Thymus (tissue), 11 donors: ENCODE data around the gene KIF13A. TPM values are rescaled to one million over a fixed set of nuclear protein-coding genes. Genes with fewer than 3 reads are reported as not detected.
"Not testable (repeated sequence)": the region's sequence is repeated elsewhere in the genome, so short reads cannot be mapped to it uniquely, and the experiment has no call there.

Experiments used
- DNase-seq, 9 donors: peaks; one replicate each; pipeline ENCODE4 v3.0.0-alpha.2; 2013; ENCODE audit warnings: low spot score in 9 of 9, low read depth in 6 of 9, missing footprints in 1 of 9
- H3K27ac ChIP-seq, 2 donors: one replicate each; pipeline ENCODE4 v1.5.1; 2013; ENCODE audit warnings: control low read depth in 1 of 2, low read depth in 1 of 2, low read length in 1 of 2, mild to moderate bottlenecking in 1 of 2, moderate library complexity in 1 of 2
- H3K27me3 ChIP-seq, 2 donors: one replicate each; pipeline ENCODE4 v1.5.1; 2013; ENCODE audit warnings: low read length in 1 of 2; ENCODE audit not compliant: control insufficient read depth in 2 of 2, insufficient read depth in 1 of 2
- H3K36me3 ChIP-seq, 2 donors: one replicate each; pipeline ENCODE4 v1.5.1; 2013; ENCODE audit warnings: low read length in 1 of 2, mild to moderate bottlenecking in 1 of 2, moderate library complexity in 1 of 2; ENCODE audit not compliant: control insufficient read depth in 2 of 2, insufficient read depth in 2 of 2
- H3K4me1 ChIP-seq, 2 donors: one replicate each; pipeline ENCODE4 v1.5.1; 2013; ENCODE audit warnings: low read length in 2 of 2; ENCODE audit not compliant: control insufficient read depth in 2 of 2, insufficient read depth in 2 of 2
- H3K4me3 ChIP-seq, 2 donors: one replicate each; pipeline ENCODE4 v1.5.1; 2013; ENCODE audit warnings: low read length in 2 of 2, control low read depth in 1 of 2, mild to moderate bottlenecking in 1 of 2
- H3K9me3 ChIP-seq, 2 donors: one replicate each; pipeline ENCODE4 v1.5.1; 2013; ENCODE audit warnings: low read length in 1 of 2, mild to moderate bottlenecking in 1 of 2; ENCODE audit not compliant: control insufficient read depth in 2 of 2, insufficient read depth in 1 of 2
- WGBS: extraction: QIAGEN DNeasy Blood & Tissue Kit; methylation state at CpG from one replicate; pipeline ENCODE4 v1.1.7; 2013; 5-methylcytosine and 5-hydroxymethylcytosine counted together
- polyA plus RNA-seq: library from polyadenylated mRNA; stranded (reverse); fragments of 200-250 nt; gene quantifications from one replicate; pipeline ENCODE4 v1.2.3, GENCODE V29; 2013
- total RNA-seq: library from RNA; stranded (reverse); fragments of 120-200 nt; gene quantifications from one replicate; pipeline ENCODE4 v1.2.4, GENCODE V29; 2013
- donor health status: healthy.

Gene KIF13A
- total and polyA plus RNA-seq, 2 donors, result 8.5 to 13.7 TPM

- Histone ChIP-seq H3K27ac (no peak overlapping the region), H3K4me3 (no peak overlapping the region), H3K27me3 (no peaks in the 10 kb centered on the region), H3K36me3 (no peaks in the 10 kb centered on the region), H3K9me3 (peaks cover 0 to 9% of the 10 kb centered on the region in 2 donors), H3K4me1 (no peaks in the 10 kb centered on the region)
- no peak for DNase-seq
- WGBS, result 99% methylated on average over 4 of the region's 4 CpGs
Measured at GRCh38 chr6:18023891-18024290, 36.5 kb upstream of the KIF13A start.

- H3K4me1 ChIP-seq, result no peaks in the 10 kb centered on the region
- no peak overlapping the region for H3K27ac ChIP-seq
- 94% methylated on average over 11 of the region's 11 CpGs for WGBS
- H3K36me3 ChIP-seq, result no peaks in the 10 kb centered on the region
- DNase-seq, result no peak
- H3K27me3 ChIP-seq, result no peaks in the 10 kb centered on the region
- H3K4me3 ChIP-seq, result no peak overlapping the region
- peaks cover 0 to 9% of the 10 kb centered on the region in 2 donors for H3K9me3 ChIP-seq
Measured at GRCh38 chr6:18022398-18023231, 35.2 kb upstream of the KIF13A start.

GRCh38 chr6:18021166-18021850 lies 33.9 kb upstream of the KIF13A start:
- 91% methylated on average over 18 of the region's 18 CpGs for WGBS

GRCh38 chr6:18020545-18020944 lies 33.1 kb upstream of the KIF13A start:
- not testable (repeated sequence) for DNase-seq, H3K36me3 ChIP-seq, H3K9me3 ChIP-seq, H3K27ac ChIP-seq, H3K4me1 ChIP-seq, H3K27me3 ChIP-seq, H3K4me3 ChIP-seq
- WGBS, result 88% methylated on average over 5 of the region's 5 CpGs

More at GRCh38 chr6:18021166-18021850, 33.9 kb upstream of the KIF13A start:
- no peak overlapping the region for H3K4me3 ChIP-seq
- peaks cover 0 to 9% of the 10 kb centered on the region in 2 donors for H3K9me3 ChIP-seq
- H3K27me3 ChIP-seq, result no peaks in the 10 kb centered on the region
- no peaks in the 10 kb centered on the region for H3K4me1 ChIP-seq
- no peaks in the 10 kb centered on the region for H3K36me3 ChIP-seq
- DNase-seq, result no peak
- H3K27ac ChIP-seq, result no peak overlapping the region

GRCh38 chr6:18019539-18020534 lies 32.4 kb upstream of the KIF13A start:
- H3K27me3 ChIP-seq, result no peaks in the 10 kb centered on the region
- peaks cover 0 to 9% of the 10 kb centered on the region in 2 donors for H3K9me3 ChIP-seq
- H3K27ac ChIP-seq, result no peak overlapping the region
- H3K4me3 ChIP-seq, result no peak overlapping the region
- 91% methylated on average over 75 of the region's 75 CpGs for WGBS
- H3K4me1 ChIP-seq, result no peaks in the 10 kb centered on the region
- no peak for DNase-seq
- H3K36me3 ChIP-seq, result no peaks in the 10 kb centered on the region

- not testable (repeated sequence) for H3K27ac ChIP-seq, H3K36me3 ChIP-seq, DNase-seq, H3K4me3 ChIP-seq, H3K27me3 ChIP-seq, H3K9me3 ChIP-seq, H3K4me1 ChIP-seq
- WGBS, result 90% methylated on average over 4 of the region's 4 CpGs
Measured at GRCh38 chr6:18019133-18019532, 31.7 kb upstream of the KIF13A start.

GRCh38 chr6:18016698-18017097 lies 29.3 kb upstream of the KIF13A start:
- H3K4me1 ChIP-seq, result no peaks in the 10 kb centered on the region
- no peak overlapping the region for H3K27ac ChIP-seq
- H3K36me3 ChIP-seq, result no peaks in the 10 kb centered on the region
- DNase-seq, result no peak
- H3K4me3 ChIP-seq, result no peak overlapping the region
- 95% methylated on average over 5 of the region's 5 CpGs for WGBS
- no peaks in the 10 kb centered on the region for H3K27me3 ChIP-seq
- peaks cover 0 to 9% of the 10 kb centered on the region in 2 donors for H3K9me3 ChIP-seq

GRCh38 chr6:18016133-18016532 lies 28.7 kb upstream of the KIF13A start:
- DNase-seq, result no peak
- H3K27ac ChIP-seq, result no peak overlapping the region

More at GRCh38 chr6:18016133-18016532, 28.7 kb upstream of the KIF13A start:
- H3K9me3 ChIP-seq, result peaks cover 0 to 11% of the 10 kb centered on the region in 2 donors
- no peaks in the 10 kb centered on the region for H3K27me3 ChIP-seq
- H3K36me3 ChIP-seq, result no peaks in the 10 kb centered on the region
- H3K4me1 ChIP-seq, result no peaks in the 10 kb centered on the region
- no peak overlapping the region for H3K4me3 ChIP-seq
